NT2/D1 (cell line): Measurements from ENCODE around the gene LRRC58.

ENCODE experiments used
- DNase-seq: peaks from one replicate; pipeline ENCODE4 v3.0.0-alpha.2; 2011; ENCODE audit warnings: low read depth, low spot score
- H3K27me3 ChIP-seq: 2 replicates; pipeline ENCODE4 v1.6.0; 2011; ENCODE audit warnings: mild to moderate bottlenecking; ENCODE audit not compliant: insufficient read length, insufficient read depth
- H3K36me3 ChIP-seq: 2 replicates; pipeline ENCODE4 v1.6.1; 2011; ENCODE audit warnings: mild to moderate bottlenecking, low read length, mixed read lengths; ENCODE audit not compliant: insufficient read depth, insufficient read length
- H3K4me1 ChIP-seq: 2 replicates; pipeline ENCODE4 v1.5.1; 2011; ENCODE audit not compliant: insufficient read depth, insufficient read length
- H3K4me3 ChIP-seq: 2 replicates; pipeline ENCODE4 v1.5.1; 2011; ENCODE audit warnings: low read depth; ENCODE audit not compliant: insufficient read length
- H3K9ac ChIP-seq: 2 replicates; pipeline ENCODE4 v1.6.0; 2011; ENCODE audit warnings: low read depth; ENCODE audit not compliant: insufficient read length
- H3K9me3 ChIP-seq: 2 replicates; pipeline ENCODE4 v1.5.1; 2011; ENCODE audit warnings: mild to moderate bottlenecking, low read length; ENCODE audit not compliant: insufficient read depth
- SUZ12 ChIP-seq: IDR thresholded peaks from 2 replicates; pipeline ENCODE4 v1.6.1; 2011; ENCODE audit not compliant: insufficient read length, insufficient read depth; ENCODE audit errors: extremely low read depth
- YY1 ChIP-seq: IDR thresholded peaks from 2 replicates; pipeline ENCODE4 v1.6.1; 2011; ENCODE audit not compliant: insufficient read length, insufficient read depth
- ZNF274 ChIP-seq: IDR thresholded peaks from 2 replicates; pipeline ENCODE4 v1.6.1; 2011; ENCODE audit warnings: mild to moderate bottlenecking, low read depth, low read length

Gene LRRC58

GRCh38 chr3:120276767-120277166 is 72.4 kb downstream of the LRRC58 start:
- DNase-seq = no peak
- Histone ChIP-seq H3K36me3 (no peaks in the 10 kb centered on the region), H3K4me3 (no peak overlapping the region), H3K9ac (no peak overlapping the region), H3K9me3 (no peaks in the 10 kb centered on the region), H3K27me3 (no peaks in the 10 kb centered on the region), H3K4me1 (no peaks in the 10 kb centered on the region)
- no peak for TF ChIP-seq YY1
- TF ChIP-seq ZNF274 = no peak

GRCh38 chr3:120275618-120276017 is 73.5 kb downstream of the LRRC58 start:
- Histone ChIP-seq H3K9ac (no peak overlapping the region), H3K4me1 (no peaks in the 10 kb centered on the region), H3K9me3 (no peaks in the 10 kb centered on the region), H3K36me3 (no peaks in the 10 kb centered on the region), H3K27me3 (no peaks in the 10 kb centered on the region), H3K4me3 (no peak overlapping the region)
- no peak for DNase-seq
- no peak for TF ChIP-seq ZNF274
- no peak for TF ChIP-seq YY1
- no peak for TF ChIP-seq SUZ12

GRCh38 chr3:120274739-120275167 is 74.4 kb downstream of the LRRC58 start:
- H3K9me3 ChIP-seq = no peaks in the 10 kb centered on the region
- H3K4me1 ChIP-seq = no peaks in the 10 kb centered on the region
- DNase-seq = no peak
- TF ChIP-seq ZNF274 = no peak
- TF ChIP-seq SUZ12 = no peak
- no peak for TF ChIP-seq YY1
- H3K4me3 ChIP-seq = no peak overlapping the region
- H3K9ac ChIP-seq = no peak overlapping the region
- no peaks in the 10 kb centered on the region for H3K27me3 ChIP-seq
- no peaks in the 10 kb centered on the region for H3K36me3 ChIP-seq
